Osteoblast (primary cell): ENCODE measurements around the gene BRD3OS. TPM values are rescaled to one million over a fixed set of nuclear protein-coding genes. Genes with fewer than 3 reads are reported as not detected.

ENCODE experiments used
- DNase-seq: peaks from one replicate; pipeline ENCODE4 v3.0.0; 2011; ENCODE audit warnings: low spot score, mixed read lengths; ENCODE audit not compliant: insufficient read length; ENCODE audit errors: missing footprints
- H2AFZ ChIP-seq: 2 replicates; pipeline ENCODE4 v1.6.0; 2011; ENCODE audit warnings: mild to moderate bottlenecking, low read length
- H3K27ac ChIP-seq: 2 replicates; pipeline ENCODE4 v1.5.1; 2011; ENCODE audit warnings: mild to moderate bottlenecking, low read depth, low read length, moderate library complexity
- H3K27me3 ChIP-seq: 2 replicates; pipeline ENCODE4 v1.6.0; 2012; ENCODE audit warnings: mild to moderate bottlenecking, control low read depth, inconsistent platforms, low read length, moderate library complexity; ENCODE audit not compliant: insufficient read depth
- H3K36me3 ChIP-seq: 2 replicates; pipeline ENCODE4 v1.5.1; 2011; ENCODE audit warnings: mild to moderate bottlenecking, low read length, control low read depth, moderate library complexity; ENCODE audit not compliant: insufficient read depth
- H3K4me1 ChIP-seq: 2 replicates; pipeline ENCODE4 v1.5.1; 2011; ENCODE audit warnings: mild to moderate bottlenecking, low read length, control low read depth, moderate library complexity; ENCODE audit not compliant: insufficient read depth
- H3K4me2 ChIP-seq: 2 replicates; pipeline ENCODE4 v1.6.0; 2011; ENCODE audit warnings: mild to moderate bottlenecking, low read length; ENCODE audit not compliant: insufficient read depth
- H3K4me3 ChIP-seq: fragments of 200-600 bp; sonication (generic); 3 replicates; pipeline ENCODE4 v1.5.1; 2012; ENCODE audit warnings: mild to moderate bottlenecking, low read length, inconsistent platforms; ENCODE audit not compliant: insufficient read depth
- H3K79me2 ChIP-seq: 2 replicates; pipeline ENCODE4 v1.6.0; 2012; ENCODE audit warnings: mild to moderate bottlenecking, low read length, control low read depth, inconsistent platforms; ENCODE audit not compliant: insufficient read depth
- H3K9me3 ChIP-seq: 2 replicates; pipeline ENCODE4 v1.5.1; 2011; ENCODE audit warnings: low read depth, low read length, control low read depth
- H4K20me1 ChIP-seq: 2 replicates; pipeline ENCODE4 v1.6.0; 2012; ENCODE audit warnings: mild to moderate bottlenecking, low read length, control low read depth; ENCODE audit not compliant: insufficient read depth
- CTCF ChIP-seq: IDR thresholded peaks from 2 replicates; pipeline ENCODE4 v1.5.1; 2011; ENCODE audit warnings: mild to moderate bottlenecking, low read depth, low read length, moderate library complexity; ENCODE audit errors: extremely low read depth
- total RNA-seq: library from RNA; depleted of rRNA; stranded (reverse); fragments of >200 nt; gene quantifications from 2 replicates; pipeline ENCODE4 v1.2.3, GENCODE V29; 2012

Gene BRD3OS
- total RNA-seq, 1 donor = 26.1 TPM

DNA sequence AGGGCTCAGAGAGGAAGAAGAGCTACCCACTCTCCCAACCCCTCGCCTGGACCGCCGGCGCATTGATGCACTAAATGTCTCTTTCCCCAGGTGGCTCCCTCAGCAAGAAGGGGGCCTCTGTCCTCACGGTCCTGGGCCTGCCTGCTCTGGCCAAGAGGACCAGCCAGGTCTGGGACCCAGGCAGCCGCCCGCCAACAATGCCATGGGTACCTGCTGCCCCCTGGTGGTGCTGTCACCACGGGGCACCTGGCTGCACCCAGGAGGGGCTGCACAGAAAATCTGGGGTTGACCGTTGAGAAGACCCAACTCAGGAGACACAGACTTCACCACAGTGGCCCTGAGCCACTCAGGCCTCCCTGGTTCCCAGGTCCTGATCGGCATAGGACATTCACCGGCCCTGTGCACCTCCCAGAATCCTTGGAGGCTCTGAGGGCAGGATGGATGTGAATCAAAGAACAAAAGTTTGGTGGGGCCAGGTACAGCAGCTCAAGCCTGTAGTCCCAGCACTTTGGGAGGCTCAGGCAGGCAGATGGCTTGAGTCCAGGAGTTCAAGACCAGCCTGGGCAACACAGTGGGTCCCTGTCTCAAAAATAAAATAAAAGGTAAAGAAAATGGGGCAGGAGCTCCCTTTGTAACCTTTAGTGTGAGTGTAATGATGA, 30.8 kb upstream of the BRD3OS start:
- DNase-seq = peak; percentile 97
- H3K27me3 ChIP-seq = peaks cover 4% of the 10 kb centered on the region
- TF ChIP-seq CTCF = peak; percentile 88
- no peaks in the 10 kb centered on the region for H3K9me3 ChIP-seq
- no peak overlapping the region for H3K4me3 ChIP-seq
- peaks cover 30% of the 10 kb centered on the region for H3K4me1 ChIP-seq
- H3K4me2 ChIP-seq = no peak overlapping the region
- H2AFZ ChIP-seq = peak overlapping the region; percentile 35
- peaks cover 28% of the 10 kb centered on the region for H4K20me1 ChIP-seq
- H3K79me2 ChIP-seq = peaks cover 20% of the 10 kb centered on the region
- no peaks in the 10 kb centered on the region for H3K36me3 ChIP-seq
- no peak overlapping the region for H3K27ac ChIP-seq

DNA sequence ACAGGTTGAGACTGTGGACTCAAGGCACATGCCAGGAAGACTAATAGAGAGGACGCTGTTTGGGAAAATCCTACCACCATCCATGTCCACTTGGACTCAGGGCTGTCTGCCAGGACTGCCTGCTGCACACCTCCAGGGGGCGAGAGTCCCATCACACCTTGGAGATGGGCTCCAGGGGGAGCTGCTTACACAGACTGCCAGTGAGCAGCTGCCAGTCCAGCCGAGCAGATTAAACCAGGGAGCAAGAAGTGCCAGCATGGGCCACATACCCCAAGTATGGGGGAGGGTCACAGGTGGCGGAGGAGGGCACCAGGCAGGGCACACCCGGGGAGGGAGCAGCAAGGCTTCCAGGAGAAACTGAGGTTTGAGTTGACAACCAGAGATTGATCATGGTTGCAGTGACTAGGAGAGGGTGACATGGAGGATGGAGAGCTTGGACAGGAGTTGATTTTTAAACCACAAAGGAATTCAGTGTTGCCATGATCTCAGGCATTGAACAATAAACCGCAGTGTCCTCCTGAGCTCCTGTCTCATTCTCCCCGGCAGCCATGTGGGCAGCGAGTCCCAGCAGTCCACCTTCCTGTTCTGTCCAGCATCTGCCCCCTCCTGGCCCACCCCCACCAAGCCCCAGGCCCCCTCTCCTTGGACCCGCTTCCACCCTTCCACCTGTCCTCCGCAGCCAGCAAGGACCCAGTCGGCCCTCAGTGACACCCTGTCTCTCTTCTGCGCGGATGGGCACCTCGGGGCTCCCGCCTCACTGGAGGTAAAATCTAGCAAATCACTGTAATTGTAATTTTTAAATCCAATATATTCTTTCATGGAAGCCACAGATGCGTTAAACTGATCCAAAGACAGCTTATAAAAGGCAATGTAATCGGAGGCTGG, 30.0 kb upstream of the BRD3OS start:
- Histone ChIP-seq H3K4me2 (no peak overlapping the region), H3K9me3 (no peaks in the 10 kb centered on the region), H3K36me3 (no peaks in the 10 kb centered on the region), H2AFZ (no peak overlapping the region), H4K20me1 (peaks cover 20% of the 10 kb centered on the region), H3K4me3 (no peak overlapping the region), H3K4me1 (peaks cover 29% of the 10 kb centered on the region), H3K27me3 (peaks cover 4% of the 10 kb centered on the region), H3K79me2 (peaks cover 12% of the 10 kb centered on the region), H3K27ac (no peak overlapping the region)
- no peak for TF ChIP-seq CTCF
- DNase-seq = peak; percentile 84

- no peaks in the 10 kb centered on the region for H3K36me3 ChIP-seq
- H3K27ac ChIP-seq = no peak overlapping the region
- peaks cover 14% of the 10 kb centered on the region for H4K20me1 ChIP-seq
- H3K79me2 ChIP-seq = peaks cover 2% of the 10 kb centered on the region
- H3K4me1 ChIP-seq = peaks cover 23% of the 10 kb centered on the region
- DNase-seq = peak; percentile 84
- no peak overlapping the region for H3K4me3 ChIP-seq
- H2AFZ ChIP-seq = no peak overlapping the region
- peak; percentile 17 for TF ChIP-seq CTCF
- no peak overlapping the region for H3K4me2 ChIP-seq
- H3K9me3 ChIP-seq = no peaks in the 10 kb centered on the region
- peaks cover 4% of the 10 kb centered on the region for H3K27me3 ChIP-seq
Observed at GRCh38 chr9:133996531-133997520, 28.5 kb upstream of the BRD3OS start.
